H1 (cell line): ENCODE results near the gene UNC5B. TPM values are rescaled to one million over a fixed set of nuclear protein-coding genes. Genes with fewer than 3 reads are reported as not detected.

Experiments
- CTCF ChIA-PET: fragments of 300-600 bp; sonication (Branson Sonifier 250); formaldehyde crosslinking; loops from one replicate; lab custom pipeline; 2021; ENCODE audit not compliant: partially characterized antibody; lab: Charles Lee
- POLR2A ChIA-PET: fragments of 300-600 bp; sonication (Branson Sonifier 250); formaldehyde crosslinking; loops from one replicate; lab custom pipeline; 2021; ENCODE audit warnings: inconsistent platforms; ENCODE audit not compliant: partially characterized antibody; lab: Charles Lee
- DNase-seq, 2 experiments: peaks; one replicate each; pipeline versions ENCODE4 v3.0.0 to v3.0.0-alpha.2; 2010 to 2022; ENCODE audit warnings: low spot score in 2 of 2, low read depth in 1 of 2, mixed read lengths in 1 of 2
- FAIRE-seq: peaks from 2 replicates; lab custom pipeline; 2011; peaks lifted over from hg19 to GRCh38; lab: Jason Lieb, UNC
- H2AFZ ChIP-seq: 2 replicates; pipeline ENCODE4 v1.8.1; 2012; ENCODE audit warnings: low read length, inconsistent platforms
- H2AK5ac ChIP-seq: 2 replicates; pipeline ENCODE4 v1.6.1; 2013; ENCODE audit warnings: low read depth, low read length
- H2BK120ac ChIP-seq: replicated peaks from 2 replicates; pipeline ENCODE3; 2013; ENCODE audit warnings: low read depth, low read length, inconsistent platforms
- H2BK12ac ChIP-seq: 2 replicates; pipeline ENCODE4 v1.6.1; 2013; ENCODE audit warnings: low read depth, low read length
- H2BK15ac ChIP-seq: 2 replicates; pipeline ENCODE4 v1.6.1; 2013; ENCODE audit warnings: low read length
- H2BK20ac ChIP-seq: 2 replicates; pipeline ENCODE4 v1.6.1; 2013; ENCODE audit warnings: low read length
- H2BK5ac ChIP-seq: 2 replicates; pipeline ENCODE4 v1.6.1; 2013; ENCODE audit warnings: low read depth, low read length
- H3K14ac ChIP-seq: 2 replicates; pipeline ENCODE4 v1.6.1; 2013; ENCODE audit warnings: inconsistent platforms; ENCODE audit not compliant: insufficient read length
- H3K18ac ChIP-seq: 2 replicates; pipeline ENCODE4 v1.6.1; 2013; ENCODE audit warnings: low read length; ENCODE audit errors: extremely low read depth
- H3K23ac ChIP-seq: 2 replicates; pipeline ENCODE4 v1.6.1; 2013; ENCODE audit warnings: inconsistent platforms; ENCODE audit not compliant: insufficient read length
- H3K23me2 ChIP-seq: 2 replicates; pipeline ENCODE4 v1.6.1; 2013; ENCODE audit warnings: low read depth, low read length
- H3K27ac ChIP-seq: 2 replicates; pipeline ENCODE4 v1.6.1; 2011; ENCODE audit warnings: low read depth, low read length, inconsistent platforms
- H3K27me3 ChIP-seq, 4 experiments: replicated peaks in 1 of 4; 1 replicate in 1 of 4; 2 replicates in 3 of 4; pipeline versions ENCODE4 v1.6.1 to v1.8.1; 2011 to 2013; ENCODE audit warnings: low read length in 3 of 4, mild to moderate bottlenecking in 3 of 4, inconsistent platforms in 2 of 4, mixed read lengths in 2 of 4, moderate library complexity in 1 of 4; ENCODE audit not compliant: control insufficient read depth in 3 of 4, insufficient read depth in 3 of 4; ENCODE audit errors: extremely low read depth in 1 of 4
- H3K36me3 ChIP-seq, 4 experiments: 2 replicates each; pipeline versions ENCODE4 v1.6.1 to v1.8.1; 2011 to 2013; ENCODE audit warnings: mild to moderate bottlenecking in 4 of 4, low read length in 3 of 4, moderate library complexity in 2 of 4, control low read depth in 1 of 4, inconsistent platforms in 1 of 4; ENCODE audit not compliant: insufficient read depth in 4 of 4, control insufficient read depth in 2 of 4
- H3K4ac ChIP-seq: replicated peaks from 2 replicates; pipeline ENCODE3; 2013; ENCODE audit warnings: low read length, low read depth, mixed read lengths, inconsistent platforms; ENCODE audit not compliant: insufficient read length
- H3K4me1 ChIP-seq, 4 experiments: replicated peaks in 1 of 4; 1 replicate in 1 of 4; 2 replicates in 3 of 4; pipeline versions ENCODE4 v1.6.1 to v1.8.1; 2011 to 2013; ENCODE audit warnings: low read length in 3 of 4, inconsistent platforms in 2 of 4, mixed read lengths in 1 of 4; ENCODE audit not compliant: insufficient read depth in 4 of 4, control insufficient read depth in 3 of 4
- H3K4me2 ChIP-seq, 2 experiments: 2 replicates each; pipeline versions ENCODE4 v1.6.1 to v1.8.1; 2011 to 2013; ENCODE audit warnings: low read depth in 2 of 2, low read length in 2 of 2, control low read depth in 1 of 2, inconsistent platforms in 1 of 2, mild to moderate bottlenecking in 1 of 2; ENCODE audit not compliant: insufficient read depth in 1 of 2
- H3K4me3 ChIP-seq, 4 experiments: fragments of 200-600, 300-600 bp in 1 of 4; sonication (generic), shearing (Covaris generic), sonication (Bioruptor Twin) in 1 of 4; 2 replicates each; pipeline versions ENCODE4 v1.5.1 to v1.8.1; 2011 to 2016; ENCODE audit warnings: low read length in 4 of 4, low read depth in 3 of 4, control low read depth in 2 of 4, inconsistent platforms in 2 of 4, mild to moderate bottlenecking in 2 of 4, mixed read lengths in 1 of 4, moderate library complexity in 1 of 4; ENCODE audit not compliant: insufficient read depth in 2 of 4; ENCODE audit errors: extremely low read depth in 1 of 4
- H3K56ac ChIP-seq: replicated peaks from 2 replicates; pipeline ENCODE3; 2013; ENCODE audit warnings: low read depth, mild to moderate bottlenecking, mixed read lengths, low read length, inconsistent platforms; ENCODE audit not compliant: insufficient read length
- H3K79me1 ChIP-seq: 2 replicates; pipeline ENCODE4 v1.6.1; 2013; ENCODE audit warnings: low read depth, low read length, control low read depth
- H3K79me2 ChIP-seq, 2 experiments: 2 replicates each; pipeline versions ENCODE4 v1.6.1 to v1.8.1; 2012 to 2013; ENCODE audit warnings: low read length in 2 of 2, mild to moderate bottlenecking in 2 of 2, inconsistent platforms in 1 of 2; ENCODE audit not compliant: insufficient read depth in 2 of 2, control insufficient read depth in 1 of 2
- H3K9ac ChIP-seq, 4 experiments: replicated peaks in 1 of 4; 1 replicate in 1 of 4; 2 replicates in 3 of 4; pipeline versions ENCODE4 v1.6.1 to v1.8.1; 2011 to 2013; ENCODE audit warnings: low read depth in 3 of 4, low read length in 3 of 4, control low read depth in 2 of 4, mild to moderate bottlenecking in 2 of 4, moderate library complexity in 2 of 4, inconsistent platforms in 1 of 4; ENCODE audit errors: extremely low read depth in 1 of 4
- H3K9me3 ChIP-seq, 2 experiments: 2 replicates each; pipeline versions ENCODE4 v1.6.1 to v1.8.1; 2012 to 2013; ENCODE audit warnings: mild to moderate bottlenecking in 2 of 2, moderate library complexity in 2 of 2, control low read depth in 1 of 2, inconsistent platforms in 1 of 2, low read depth in 1 of 2, low read length in 1 of 2, mixed read lengths in 1 of 2; ENCODE audit not compliant: insufficient read depth in 2 of 2
- H4K20me1 ChIP-seq, 2 experiments: replicated peaks in 1 of 2; 2 replicates each; pipeline versions ENCODE3 to v1.8.1; 2011 to 2013; ENCODE audit warnings: inconsistent platforms in 2 of 2, low read length in 2 of 2, mild to moderate bottlenecking in 1 of 2; ENCODE audit not compliant: insufficient read depth in 2 of 2, control insufficient read depth in 1 of 2
- H4K5ac ChIP-seq: 2 replicates; pipeline ENCODE4 v1.6.1; 2013; ENCODE audit warnings: low read length, low read depth, mixed read lengths, inconsistent platforms; ENCODE audit not compliant: insufficient read length
- H4K8ac ChIP-seq: 2 replicates; pipeline ENCODE4 v1.8.0; 2013; ENCODE audit warnings: mild to moderate bottlenecking, moderate library complexity, low read length, inconsistent platforms; ENCODE audit not compliant: insufficient read depth; ENCODE audit errors: extremely low read depth
- H4K91ac ChIP-seq: replicated peaks from 2 replicates; pipeline ENCODE3; 2013; ENCODE audit warnings: low read length, mixed read lengths, inconsistent platforms; ENCODE audit not compliant: insufficient read length
- CTBP2 ChIP-seq: IDR thresholded peaks from 2 replicates; pipeline ENCODE4 v1.7.0; 2011; ENCODE audit warnings: borderline replicate concordance, mild to moderate bottlenecking, moderate library complexity, mixed read lengths, low read length; ENCODE audit not compliant: insufficient read depth, insufficient read length
- WGBS, 2 experiments: shearing (Covaris generic) in 1 of 2; methylation state at CpG; one replicate each; pipeline versions ENCODE4 v1.1.6 to v1.1.7; 2013 to 2015; ENCODE audit warnings: low lambda C conversion rate in 2 of 2, mixed read lengths in 2 of 2, inconsistent platforms in 1 of 2, low coverage in 1 of 2, missing lambda C conversion rate in 1 of 2; ENCODE audit not compliant: insufficient replicate concordance in 2 of 2, insufficient coverage in 1 of 2, insufficient read length in 1 of 2; ENCODE audit errors: extremely low coverage in 1 of 2, missing lambda C conversion rate in 1 of 2; 5-methylcytosine and 5-hydroxymethylcytosine counted together
- polyA plus RNA-seq, 7 experiments: library from polyadenylated mRNA; depleted of rRNA in 3 of 7; stranded (reverse) in 5 of 7; unstranded in 2 of 7; fragments of >200 nt in 5 of 7; fragments of 200-250 nt in 2 of 7; gene quantifications; 1 replicate in 5 of 7; 2 replicates in 1 of 7; 4 replicates in 1 of 7; pipeline versions ENCODE4 v1.2.1 to v1.2.3, GENCODE V29; 2011 to 2013; ENCODE audit warnings: missing spikeins in 2 of 7, mixed read lengths in 2 of 7
- total RNA-seq: library from RNA; stranded (reverse); fragmentation: NEBNext Ultra II Directional; extraction: Animal tissue kit (Norgen Biotek cat#: 25700); gene quantifications from 2 replicates; pipeline ENCODE4 v1.2.1, GENCODE V29; 2021
- TF ChIP-seq, protein P1 (sequence below): IDR thresholded peaks from 2 replicates; pipeline ENCODE4 v1.6.1; 2012; ENCODE audit warnings: low read length, inconsistent platforms

UNC5B gene
- total and polyA plus RNA-seq, 2 of the 8 experiments (the other 6 are each of a cell fraction or from before 2014, with no cell fraction given) = 27.9 to 31.8 TPM

DNA sequence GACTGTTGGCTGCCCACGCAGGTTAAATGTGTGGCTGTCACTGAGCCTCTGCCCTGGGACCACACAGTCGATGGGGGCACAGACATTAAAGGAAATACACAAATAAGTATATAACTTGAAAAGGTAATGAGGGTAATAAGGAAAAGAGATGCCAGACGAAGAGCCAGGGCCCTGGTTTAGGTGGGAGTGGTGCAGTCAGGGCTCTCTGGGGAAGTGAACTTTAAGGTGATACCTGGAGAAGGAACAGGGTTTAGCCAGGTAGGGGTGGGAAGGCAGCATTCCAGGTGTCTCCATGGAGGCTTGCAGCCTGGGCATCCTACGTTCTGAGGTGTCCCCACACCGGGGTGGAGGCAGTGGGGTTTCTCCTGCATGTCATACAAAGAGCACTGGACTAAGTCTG lies 50.4 kb downstream of the UNC5B start:
- Histone ChIP-seq H3K27me3 (peaks cover 0 to 2% (median 0%) of the 10 kb centered on the region in 4 experiments; a peak in 1 of 7 replicates), H3K18ac (peak overlapping the region; percentile 48), H2BK120ac (no peak overlapping the region), H3K4me3 (no peak overlapping the region), H3K4ac (no peak overlapping the region), H2AFZ (no peak overlapping the region), H4K8ac (no peak overlapping the region), H4K20me1 (peaks cover 2 to 6% of the 10 kb centered on the region in 2 experiments), H3K14ac (no peak overlapping the region), H3K27ac (no peak overlapping the region), H2BK5ac (no peak overlapping the region), H2AK5ac (peak overlapping the region; percentile 95), H4K91ac (no peak overlapping the region), H3K9ac (no peak overlapping the region; a peak in 1 of 7 replicates), H2BK15ac (0 out of 2 replicates have a peak overlapping the region, but pooled peaks have one; percentile 61), H2BK12ac (0 out of 2 replicates have a peak overlapping the region, but pooled peaks have one; percentile 9), H3K4me2 (peak overlapping the region in 1 of 2 experiments; percentile 55; a peak in 3 of 4 replicates), H3K23me2 (no peaks in the 10 kb centered on the region), H2BK20ac (peak overlapping the region; percentile 72; the same call in 1 of the 2 replicates), H3K36me3 (no peaks in the 10 kb centered on the region), H3K9me3 (no peaks in the 10 kb centered on the region), H4K5ac (no peak overlapping the region), H3K79me1 (peaks cover 3% of the 10 kb centered on the region), H3K4me1 (peaks cover 23 to 58% (median 41%) of the 10 kb centered on the region in 4 experiments), H3K56ac (no peak overlapping the region), H3K79me2 (peaks cover 0 to 4% of the 10 kb centered on the region in 2 experiments; a peak in 1 of 4 replicates), H3K23ac (no peak overlapping the region)
- DNase-seq (no peak), FAIRE-seq (no peak)
- WGBS, 2 experiments = 77% methylated on average over 5 of the region's 5 CpGs; no CpG with 5 or more reads in 1 of the 2 experiments
- ChIA-PET POLR2A (interaction anchor here (1.2 to 1.6 kb wide), 2 partner anchors 19 to 48 kb away, joined by 4 read pairs; no protein-coding TSS in a partner anchor), CTCF (interaction anchor here (1.1 to 9.8 kb wide), 5 partner anchors 9 to 44 kb away, joined by 3 to 138 read pairs (median 9); no protein-coding TSS in a partner anchor)
- no peak for TF ChIP-seq CTBP2
- TF ChIP-seq, protein P1, sequence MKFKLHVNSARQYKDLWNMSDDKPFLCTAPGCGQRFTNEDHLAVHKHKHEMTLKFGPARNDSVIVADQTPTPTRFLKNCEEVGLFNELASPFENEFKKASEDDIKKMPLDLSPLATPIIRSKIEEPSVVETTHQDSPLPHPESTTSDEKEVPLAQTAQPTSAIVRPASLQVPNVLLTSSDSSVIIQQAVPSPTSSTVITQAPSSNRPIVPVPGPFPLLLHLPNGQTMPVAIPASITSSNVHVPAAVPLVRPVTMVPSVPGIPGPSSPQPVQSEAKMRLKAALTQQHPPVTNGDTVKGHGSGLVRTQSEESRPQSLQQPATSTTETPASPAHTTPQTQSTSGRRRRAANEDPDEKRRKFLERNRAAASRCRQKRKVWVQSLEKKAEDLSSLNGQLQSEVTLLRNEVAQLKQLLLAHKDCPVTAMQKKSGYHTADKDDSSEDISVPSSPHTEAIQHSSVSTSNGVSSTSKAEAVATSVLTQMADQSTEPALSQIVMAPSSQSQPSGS = no peak
